ENCODE results near the gene MRPS18A. TPM values are rescaled to one million over a fixed set of nuclear protein-coding genes. Genes with fewer than 3 reads are reported as not detected.

Gene MRPS18A
- polyA plus RNA-seq, 4 donors, result 45.0 to 54.1 (median 48.1) TPM

Other genes starting within 250 kb of the MRPS18A start
- 1 to 10 TPM in 2 of 4 donors, under 1 TPM in 2; 0.87 to 1.4 (median 1.1) TPM for gene DLK2, start 232.2 kb downstream of the MRPS18A start, polyA plus RNA-seq (ENCODE audit: insufficient read length in 4 of 4)
- gene TJAP1, start 210.2 kb downstream of the MRPS18A start, polyA plus RNA-seq (ENCODE audit: insufficient read length in 4 of 4), result 10 to 100 TPM; 27.4 to 35.7 (median 32.0) TPM
- gene LRRC73, start 177.4 kb downstream of the MRPS18A start, polyA plus RNA-seq (ENCODE audit: insufficient read length in 4 of 4), result 1 to 10 TPM in 3 of 4 donors, under 1 TPM in 1; 0.98 to 1.9 (median 1.0) TPM
- gene YIPF3, start 170.9 kb downstream of the MRPS18A start, polyA plus RNA-seq (ENCODE audit: insufficient read length in 4 of 4), result 100 to 1,000 TPM; 146 to 162 (median 153) TPM
- gene POLR1C, start 170.7 kb downstream of the MRPS18A start, polyA plus RNA-seq (ENCODE audit: insufficient read length in 4 of 4), result 10 to 100 TPM; 37.3 to 45.1 (median 39.0) TPM
- 10 to 100 TPM; 46.3 to 50.4 (median 47.8) TPM for gene XPO5, start 111.8 kb downstream of the MRPS18A start, polyA plus RNA-seq (ENCODE audit: insufficient read length in 4 of 4)
- 10 to 100 TPM; 18.8 to 22.0 (median 19.6) TPM for gene POLH, start 111.6 kb downstream of the MRPS18A start, polyA plus RNA-seq (ENCODE audit: insufficient read length in 4 of 4)
- 10 to 100 TPM; 46.5 to 52.1 (median 49.2) TPM for gene GTPBP2, start 58.5 kb downstream of the MRPS18A start, polyA plus RNA-seq (ENCODE audit: insufficient read length in 4 of 4)
- 10 to 100 TPM; 24.6 to 28.8 (median 26.3) TPM for gene MAD2L1BP, start 52.0 kb downstream of the MRPS18A start, polyA plus RNA-seq (ENCODE audit: insufficient read length in 4 of 4)
- gene RSPH9, start 42.8 kb downstream of the MRPS18A start, polyA plus RNA-seq (ENCODE audit: insufficient read length in 4 of 4), result 1 to 10 TPM; 1.4 to 1.7 (median 1.5) TPM
- 100 to 1,000 TPM; 279 to 352 (median 292) TPM for gene VEGFA, start 82.4 kb upstream of the MRPS18A start, polyA plus RNA-seq (ENCODE audit: insufficient read length in 4 of 4)

Measured in right renal pelvis (tissue), 4 donors.